GM12875 (cell line): ENCODE data around the gene G3BP2.
"Not testable (repeated sequence)": the region's sequence is repeated elsewhere in the genome, so short reads cannot be mapped to it uniquely, and the experiment has no call there.

ENCODE experiments used
- H3K4me3 ChIP-seq: one replicate; pipeline ENCODE4 v1.5.1; 2011; ENCODE audit warnings: low read depth, low read length, control low read depth
- TF ChIP-seq, protein P1 (sequence below): IDR thresholded peaks from 2 replicates; pipeline ENCODE4 v1.5.1; 2011; ENCODE audit warnings: low read depth, mild to moderate bottlenecking, control low read depth, inconsistent platforms, low read length, moderate library complexity, borderline replicate concordance; ENCODE audit not compliant: insufficient read depth

The G3BP2 gene

DNA sequence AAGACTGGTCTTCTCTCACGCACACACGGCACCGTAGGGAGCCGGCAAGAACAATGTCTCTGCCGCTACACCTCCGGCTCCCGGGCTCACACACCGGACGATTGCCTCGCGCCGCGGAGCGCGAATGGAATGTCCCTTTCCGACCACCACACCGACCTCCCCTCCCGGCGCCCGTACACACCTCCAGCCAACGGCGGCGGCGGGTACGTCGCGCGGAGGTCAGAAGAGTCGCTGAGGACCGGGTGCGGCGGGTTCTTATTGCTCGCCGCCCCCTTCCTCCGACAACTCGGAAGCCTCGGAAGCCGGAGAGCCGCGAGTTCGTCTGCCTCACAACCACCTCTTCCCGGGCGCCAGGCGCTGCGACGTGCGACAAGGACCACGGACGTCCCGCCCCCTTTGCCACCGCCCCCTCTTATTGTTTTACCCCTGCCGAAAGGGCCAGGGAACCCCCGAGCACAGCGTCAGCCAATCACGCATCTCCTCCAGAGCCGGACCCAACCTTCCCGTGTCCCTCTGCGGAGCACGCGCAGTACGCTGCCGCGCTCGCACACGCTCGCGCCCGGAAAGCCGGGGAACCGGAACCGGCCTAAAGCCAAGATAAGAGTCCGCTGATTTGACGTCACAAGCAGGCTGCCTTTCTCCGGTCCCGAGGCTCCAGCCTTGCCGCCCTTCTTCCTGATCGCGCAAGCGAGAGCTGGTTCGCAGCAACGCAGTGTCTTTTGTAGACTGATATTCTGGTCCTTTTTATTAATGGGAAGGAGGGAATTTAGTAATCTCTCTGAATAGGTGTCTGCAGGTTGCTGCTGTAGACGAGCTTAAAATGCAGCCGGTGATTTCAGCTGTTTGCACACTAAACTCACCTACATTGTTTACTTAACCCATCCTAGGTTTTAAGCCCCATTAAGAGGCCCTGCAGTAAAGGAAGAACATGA is at the start of gene G3BP2:
TSS of gene G3BP2 (minus strand) at position 385 of the 932 bp plus-strand sequence. CDS start 11,386 bp downstream, outside the sequence.
- TF ChIP-seq, protein P1, sequence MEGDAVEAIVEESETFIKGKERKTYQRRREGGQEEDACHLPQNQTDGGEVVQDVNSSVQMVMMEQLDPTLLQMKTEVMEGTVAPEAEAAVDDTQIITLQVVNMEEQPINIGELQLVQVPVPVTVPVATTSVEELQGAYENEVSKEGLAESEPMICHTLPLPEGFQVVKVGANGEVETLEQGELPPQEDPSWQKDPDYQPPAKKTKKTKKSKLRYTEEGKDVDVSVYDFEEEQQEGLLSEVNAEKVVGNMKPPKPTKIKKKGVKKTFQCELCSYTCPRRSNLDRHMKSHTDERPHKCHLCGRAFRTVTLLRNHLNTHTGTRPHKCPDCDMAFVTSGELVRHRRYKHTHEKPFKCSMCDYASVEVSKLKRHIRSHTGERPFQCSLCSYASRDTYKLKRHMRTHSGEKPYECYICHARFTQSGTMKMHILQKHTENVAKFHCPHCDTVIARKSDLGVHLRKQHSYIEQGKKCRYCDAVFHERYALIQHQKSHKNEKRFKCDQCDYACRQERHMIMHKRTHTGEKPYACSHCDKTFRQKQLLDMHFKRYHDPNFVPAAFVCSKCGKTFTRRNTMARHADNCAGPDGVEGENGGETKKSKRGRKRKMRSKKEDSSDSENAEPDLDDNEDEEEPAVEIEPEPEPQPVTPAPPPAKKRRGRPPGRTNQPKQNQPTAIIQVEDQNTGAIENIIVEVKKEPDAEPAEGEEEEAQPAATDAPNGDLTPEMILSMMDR = no peak

DNA sequence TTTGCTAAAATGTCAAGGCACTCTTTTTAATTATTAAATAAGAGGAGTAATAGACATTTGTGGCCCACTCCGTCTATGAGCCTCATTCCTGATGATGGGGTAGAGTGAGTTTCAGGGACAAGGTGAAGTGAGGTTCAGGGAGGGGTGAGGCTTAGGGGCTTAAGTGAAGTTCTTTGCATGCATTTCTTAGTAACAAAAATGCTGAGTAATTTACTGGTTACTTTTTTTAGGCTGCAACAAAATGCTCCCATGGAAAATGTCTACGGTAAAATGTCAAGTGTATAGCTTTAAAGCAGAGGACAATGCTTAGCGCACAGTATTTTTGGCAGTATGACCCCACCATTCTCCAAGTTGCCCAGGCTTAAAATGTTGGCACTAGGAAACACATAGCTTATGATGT is 49.2 kb upstream of the G3BP2 start:
- TF ChIP-seq, protein P1 = no peak
- no peak overlapping the region for H3K4me3 ChIP-seq

More for the DNA sequence above, at the start of gene G3BP2:
- H3K4me3 ChIP-seq = peak within 1 kb of the TSS; percentile 86

DNA sequence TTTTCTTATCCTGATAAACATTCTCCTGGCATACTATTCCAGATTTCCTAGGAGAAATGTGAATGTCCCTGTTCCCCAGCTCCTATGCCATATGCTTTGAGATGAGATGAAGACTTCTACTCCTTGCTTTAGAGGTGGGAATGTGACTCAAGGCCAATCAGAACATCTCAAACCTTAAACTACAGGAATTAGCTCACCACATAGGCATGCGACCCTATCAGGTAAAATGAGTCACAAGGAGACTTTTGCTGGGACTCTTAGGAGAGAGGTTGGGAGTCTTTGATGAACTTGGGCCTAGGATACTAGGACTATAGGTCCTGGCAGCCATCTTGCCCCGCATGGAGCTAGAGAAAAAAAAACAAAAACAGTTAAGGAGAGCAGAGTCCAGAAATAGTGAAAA is 45.3 kb upstream of the G3BP2 start:
- H3K4me3 ChIP-seq = no peak overlapping the region
- TF ChIP-seq, protein P1 = no peak

DNA sequence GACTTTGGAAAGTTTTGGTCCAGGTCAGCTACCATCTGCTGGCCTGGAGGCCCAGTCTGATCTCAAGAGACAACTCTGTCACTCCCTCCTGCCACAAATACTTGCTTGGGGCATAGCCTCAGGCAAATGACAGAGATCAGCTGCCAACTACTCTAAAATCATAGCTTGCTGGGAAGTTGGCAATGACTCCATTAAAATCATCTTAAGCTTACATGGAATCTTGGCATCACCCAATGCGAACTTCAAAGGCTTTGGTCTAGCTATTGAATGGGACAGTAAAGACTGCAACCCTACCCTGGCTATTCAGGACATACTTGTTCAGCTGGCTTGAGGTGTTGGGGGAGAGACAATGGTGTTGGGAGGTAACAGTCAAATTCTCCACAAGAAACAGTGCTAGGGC is 44.2 kb upstream of the G3BP2 start:
- no peak overlapping the region for H3K4me3 ChIP-seq
- TF ChIP-seq, protein P1 = no peak

DNA sequence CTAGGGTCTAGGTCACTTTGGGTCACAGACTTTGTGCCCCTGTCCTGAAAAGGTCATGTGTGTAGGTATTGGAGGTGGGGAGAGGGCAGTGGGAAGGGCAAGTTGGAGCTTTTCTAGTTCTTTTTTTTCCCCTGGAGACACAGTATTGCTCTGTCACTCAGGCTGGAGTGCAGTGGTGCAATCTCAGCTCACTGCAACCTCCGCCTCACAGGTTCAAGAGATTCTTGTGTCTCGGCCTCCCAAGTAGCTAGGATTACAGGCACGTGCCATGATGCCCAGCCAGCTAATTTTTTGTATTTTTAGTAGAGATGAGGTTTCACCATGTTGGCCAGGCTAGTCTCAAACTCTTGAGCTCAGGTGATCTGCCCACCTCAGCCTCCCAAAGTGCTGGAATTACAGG is 42.8 kb upstream of the G3BP2 start:
- not testable (repeated sequence) for H3K4me3 ChIP-seq

DNA sequence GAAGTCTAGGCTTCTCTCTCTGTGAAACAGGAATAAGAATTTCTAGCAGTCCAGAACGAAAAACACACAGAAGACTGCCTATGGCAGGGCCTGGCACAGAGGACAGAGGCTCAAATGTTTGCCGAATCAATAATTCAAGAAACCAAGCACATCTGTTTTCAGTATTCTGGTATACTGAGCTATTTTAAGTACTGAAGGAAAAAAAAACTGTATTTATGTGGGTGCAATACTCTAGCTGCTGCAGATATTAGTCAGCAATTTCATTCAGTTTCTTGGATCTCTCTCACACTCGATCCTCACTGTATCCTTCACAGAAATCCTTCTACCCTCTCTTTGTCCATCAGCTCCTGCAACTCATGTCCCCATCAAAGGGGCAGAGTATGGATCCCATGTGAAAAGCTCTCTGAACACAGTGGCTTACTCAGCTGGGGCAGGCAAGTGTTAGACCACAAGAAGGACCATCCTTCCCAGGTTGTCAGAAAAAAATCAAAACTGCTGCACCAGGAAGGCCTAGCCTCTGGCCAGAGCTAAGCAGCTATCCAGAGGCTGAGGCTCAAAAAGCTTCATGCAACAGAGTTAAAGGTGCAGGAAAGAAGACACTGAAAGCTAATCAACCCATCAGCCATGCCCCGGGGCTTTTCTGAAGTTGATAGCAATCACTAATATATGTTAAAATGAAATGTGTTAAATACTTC is 42.0 kb upstream of the G3BP2 start:
- no peak overlapping the region for H3K4me3 ChIP-seq
- TF ChIP-seq, protein P1 = no peak

DNA sequence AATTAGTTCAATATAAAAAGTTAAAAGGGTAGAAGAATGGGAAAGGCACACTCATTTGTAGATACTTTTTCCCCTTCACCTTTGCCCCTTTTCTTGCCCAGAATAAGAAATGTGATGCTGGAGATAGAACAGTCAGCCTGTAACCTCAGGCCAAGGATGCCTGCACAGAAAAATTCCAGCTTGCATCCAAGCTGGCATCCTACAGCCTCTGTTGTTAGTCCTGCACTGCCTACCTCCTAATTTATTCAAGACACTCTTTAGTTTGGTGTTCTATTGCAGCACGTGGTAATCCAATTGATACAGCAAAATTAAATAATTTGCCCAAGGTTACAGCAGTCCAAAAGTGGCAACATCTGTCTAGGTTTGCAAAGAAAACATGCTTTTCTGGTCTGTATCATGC is 41.5 kb upstream of the G3BP2 start:
- no peak overlapping the region for H3K4me3 ChIP-seq
- TF ChIP-seq, protein P1 = no peak
